ENCODE results near the gene RIPOR3.

Gene RIPOR3

DNA sequence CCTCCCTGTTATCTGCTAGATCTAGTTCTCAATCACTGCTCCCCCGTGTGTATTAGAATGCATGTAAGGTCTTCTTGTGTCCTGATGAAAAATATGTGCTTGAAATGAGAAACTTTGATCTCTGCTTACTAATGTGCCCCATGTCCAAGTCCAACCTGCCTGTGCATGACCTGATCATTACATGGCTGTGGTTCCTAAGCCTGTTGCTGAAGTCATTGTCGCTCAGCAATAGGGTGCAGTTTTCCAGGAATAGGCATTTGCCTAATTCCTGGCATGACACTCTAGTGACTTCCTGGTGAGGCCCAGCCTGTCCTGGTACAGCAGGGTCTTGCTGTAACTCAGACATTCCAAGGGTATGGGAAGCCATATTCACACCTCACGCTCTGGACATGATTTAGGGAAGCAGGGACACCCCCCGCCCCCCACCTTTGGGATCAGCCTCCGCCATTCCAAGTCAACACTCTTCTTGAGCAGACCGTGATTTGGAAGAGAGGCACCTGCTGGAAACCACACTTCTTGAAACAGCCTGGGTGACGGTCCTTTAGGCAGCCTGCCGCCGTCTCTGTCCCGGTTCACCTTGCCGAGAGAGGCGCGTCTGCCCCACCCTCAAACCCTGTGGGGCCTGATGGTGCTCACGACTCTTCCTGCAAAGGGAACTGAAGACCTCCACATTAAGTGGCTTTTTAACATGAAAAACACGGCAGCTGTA, 107.7 kb downstream of the RIPOR3 start:
- Mint-ChIP-seq H3K9me3 (no peaks in the 10 kb centered on the region), H3K4me1 (peaks cover 14% of the 10 kb centered on the region), H3K36me3 (peaks cover 100% of the 10 kb centered on the region), H3K27ac (peak overlapping the region; percentile 55), H3K4me3 (no peak overlapping the region)
- no peak for ATAC-seq
- DNase-seq (ENCODE audit: low spot score in 2 of 2), result no peak

DNA sequence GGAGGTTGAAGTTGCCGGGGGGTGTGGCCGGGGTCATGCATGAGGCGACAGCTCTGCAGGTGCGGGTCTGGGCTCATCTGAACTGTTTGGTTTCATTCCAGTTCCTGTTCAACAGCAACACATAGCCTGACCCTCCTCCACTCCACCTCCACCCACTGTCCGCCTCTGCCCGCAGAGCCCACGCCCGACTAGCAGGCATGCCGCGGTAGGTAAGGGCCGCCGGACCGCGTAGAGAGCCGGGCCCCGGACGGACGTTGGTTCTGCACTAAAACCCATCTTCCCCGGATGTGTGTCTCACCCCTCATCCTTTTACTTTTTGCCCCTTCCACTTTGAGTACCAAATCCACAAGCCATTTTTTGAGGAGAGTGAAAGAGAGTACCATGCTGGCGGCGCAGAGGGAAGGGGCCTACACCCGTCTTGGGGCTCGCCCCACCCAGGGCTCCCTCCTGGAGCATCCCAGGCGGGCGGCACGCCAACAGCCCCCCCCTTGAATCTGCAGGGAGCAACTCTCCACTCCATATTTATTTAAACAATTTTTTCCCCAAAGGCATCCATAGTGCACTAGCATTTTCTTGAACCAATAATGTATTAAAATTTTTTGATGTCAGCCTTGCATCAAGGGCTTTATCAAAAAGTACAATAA, 108.6 kb downstream of the RIPOR3 start:
- DNase-seq (ENCODE audit: low spot score in 2 of 2) (no peak), ATAC-seq (no peak)
- Mint-ChIP-seq H3K9me3 (no peaks in the 10 kb centered on the region), H3K27ac (peak overlapping the region; percentile 55), H3K36me3 (peaks cover 100% of the 10 kb centered on the region), H3K4me3 (no peak overlapping the region), H3K4me1 (peaks cover 8% of the 10 kb centered on the region)

DNA sequence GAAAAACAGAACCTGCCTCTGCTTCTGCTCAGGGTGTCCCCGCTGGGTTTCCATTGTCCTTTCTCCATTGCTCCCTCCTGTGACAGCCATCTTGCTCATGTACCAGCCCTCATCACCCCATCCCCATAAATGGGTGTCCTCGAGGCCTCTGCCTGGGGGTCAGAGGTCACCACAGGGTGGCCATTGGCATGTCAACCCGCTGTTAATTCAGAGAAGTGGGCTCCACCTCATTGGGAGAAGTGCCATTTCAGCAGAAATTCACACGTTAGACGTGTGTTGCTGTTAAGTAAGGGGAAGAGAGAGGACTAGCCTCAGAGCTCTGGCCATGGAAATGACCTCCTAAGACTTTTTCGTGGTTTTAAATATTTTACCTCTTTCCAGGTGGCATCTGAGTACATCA, 109.2 kb downstream of the RIPOR3 start:
- DNase-seq (ENCODE audit: low spot score in 2 of 2), result no peak
- no peak overlapping the region for H3K27ac Mint-ChIP-seq
- H3K4me1 Mint-ChIP-seq, result peaks cover 8% of the 10 kb centered on the region
- ATAC-seq, result no peak
- H3K9me3 Mint-ChIP-seq, result no peaks in the 10 kb centered on the region
- no peak overlapping the region for H3K4me3 Mint-ChIP-seq
- H3K36me3 Mint-ChIP-seq, result peaks cover 100% of the 10 kb centered on the region

DNA sequence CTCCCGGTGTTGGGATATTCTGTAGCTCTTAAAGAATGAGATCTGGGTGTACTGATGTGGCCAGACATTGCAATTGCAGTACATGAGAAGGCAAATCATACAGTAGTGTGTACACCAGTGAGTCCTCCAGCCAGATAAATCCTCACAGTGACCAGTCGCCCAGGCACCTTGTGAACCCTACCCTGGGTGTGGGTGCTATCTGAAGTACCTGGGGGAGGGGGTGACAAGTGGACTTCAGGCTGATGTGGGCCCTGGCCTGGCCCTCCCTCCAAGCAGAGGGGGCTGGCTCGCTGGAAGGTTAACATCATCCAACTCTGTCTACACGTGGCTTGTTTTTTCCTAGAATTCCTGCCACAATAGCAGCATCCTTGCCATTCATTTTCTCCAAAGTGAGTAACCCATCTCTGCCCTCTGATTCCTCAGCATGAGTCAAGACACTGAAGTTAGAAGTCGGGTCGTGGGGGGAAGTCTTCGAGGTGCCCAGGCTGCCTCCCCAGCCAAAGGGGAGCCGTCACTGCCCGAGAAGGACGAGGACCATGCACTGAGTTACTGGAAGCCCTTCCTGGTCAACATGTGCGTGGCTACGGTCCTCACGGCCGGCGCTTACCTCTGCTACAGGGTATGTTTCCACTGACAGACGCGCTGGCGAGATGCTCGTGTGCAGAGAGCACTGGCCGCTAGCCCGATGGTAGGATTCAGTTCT, 110.3 kb downstream of the RIPOR3 start:
- Mint-ChIP-seq H3K9me3 (no peaks in the 10 kb centered on the region), H3K4me3 (no peak overlapping the region), H3K36me3 (peaks cover 100% of the 10 kb centered on the region), H3K4me1 (peaks cover 10% of the 10 kb centered on the region), H3K27ac (peak overlapping the region; percentile 40)
- no peak for DNase-seq (ENCODE audit: low spot score in 2 of 2)
- no peak for ATAC-seq

DNA sequence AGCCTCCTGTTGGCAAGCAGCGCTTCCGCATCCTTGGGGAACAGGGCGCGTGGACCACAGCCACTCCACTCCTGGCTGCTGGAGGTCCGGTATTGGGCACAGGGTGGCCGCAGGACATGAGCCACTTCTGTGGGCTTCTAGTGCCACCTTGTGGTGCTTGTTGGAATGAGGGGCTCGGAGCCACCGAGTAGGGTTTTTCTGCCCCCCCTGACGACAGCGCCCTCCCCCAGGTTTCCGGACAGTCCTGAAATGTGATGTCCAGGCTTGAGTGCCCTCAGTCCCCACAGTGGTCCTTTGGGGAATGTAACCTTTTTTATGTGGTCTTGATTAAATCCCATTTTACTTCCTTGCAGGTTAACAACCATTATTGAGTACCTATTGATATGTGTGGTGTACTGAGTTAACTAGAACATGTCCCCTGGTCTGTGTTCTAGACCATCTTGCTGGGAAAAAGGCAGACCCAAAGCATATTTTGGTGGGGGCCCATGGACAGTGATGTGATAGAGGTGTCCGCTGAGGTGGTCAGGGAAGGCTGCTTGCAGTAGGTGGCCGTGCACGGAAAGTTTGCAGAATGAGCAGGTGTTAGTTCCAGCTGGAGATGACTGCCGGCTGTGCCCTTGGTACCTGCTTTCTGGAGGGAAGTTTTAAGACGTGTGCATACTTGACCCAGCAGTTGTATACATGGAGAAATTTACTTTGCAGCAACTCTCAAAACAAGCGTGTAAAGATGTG, 111.2 kb downstream of the RIPOR3 start:
- peak in 1 of 2 donors; percentile 79 for DNase-seq (ENCODE audit: low spot score in 2 of 2)
- H3K9me3 Mint-ChIP-seq, result no peaks in the 10 kb centered on the region
- H3K27ac Mint-ChIP-seq, result peak overlapping the region; percentile 40
- H3K4me3 Mint-ChIP-seq, result no peak overlapping the region
- H3K4me1 Mint-ChIP-seq, result peaks cover 18% of the 10 kb centered on the region
- peak; percentile 41 for ATAC-seq
- H3K36me3 Mint-ChIP-seq, result peaks cover 100% of the 10 kb centered on the region

DNA sequence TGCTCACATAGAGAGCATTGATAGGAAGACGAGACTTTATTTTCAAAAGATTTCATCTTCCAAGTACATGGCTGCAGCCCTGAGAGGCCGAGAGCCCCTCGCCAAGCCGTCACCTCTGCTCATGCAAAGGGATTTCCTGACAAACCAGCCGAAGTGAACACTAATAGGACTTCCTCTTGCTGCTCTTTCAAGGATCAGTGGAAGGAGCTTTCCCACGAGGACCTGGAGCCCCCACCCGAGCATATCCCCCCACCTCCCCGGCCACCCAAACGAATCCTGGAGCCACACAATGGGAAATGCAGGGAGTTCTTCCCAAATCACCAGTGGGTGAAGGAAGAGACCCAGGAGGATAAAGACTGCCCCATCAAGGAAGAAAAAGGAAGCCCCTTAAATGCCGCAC, 111.8 kb downstream of the RIPOR3 start:
- H3K4me3 Mint-ChIP-seq, result no peak overlapping the region
- ATAC-seq (no peak), DNase-seq (ENCODE audit: low spot score in 2 of 2) (no peak)
- no peaks in the 10 kb centered on the region for H3K9me3 Mint-ChIP-seq
- H3K4me1 Mint-ChIP-seq, result peaks cover 23% of the 10 kb centered on the region
- peaks cover 100% of the 10 kb centered on the region for H3K36me3 Mint-ChIP-seq
- H3K27ac Mint-ChIP-seq, result peak overlapping the region; percentile 2

DNA sequence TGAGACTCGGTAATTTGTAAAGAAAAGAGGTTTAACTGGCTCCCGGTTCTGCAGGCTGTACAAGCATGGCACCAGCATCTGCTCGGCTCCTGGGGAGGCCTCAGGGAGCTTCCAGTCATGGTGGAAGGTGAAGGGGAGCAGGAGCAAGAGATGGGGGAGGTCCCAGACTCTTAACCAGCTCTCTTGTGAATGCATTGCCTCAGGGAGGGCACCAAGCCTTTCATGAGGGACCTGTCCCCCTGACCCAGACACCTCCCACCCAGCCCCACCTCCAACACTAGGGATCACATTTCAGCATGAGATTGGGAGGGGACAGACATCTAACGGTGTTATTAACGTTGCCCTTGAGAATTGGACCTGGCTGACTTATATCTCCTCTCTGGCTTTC, 112.6 kb downstream of the RIPOR3 start:
- peak overlapping the region; percentile 2 for H3K27ac Mint-ChIP-seq
- ATAC-seq, result no peak
- H3K9me3 Mint-ChIP-seq, result no peaks in the 10 kb centered on the region
- no peak overlapping the region for H3K4me3 Mint-ChIP-seq
- peaks cover 23% of the 10 kb centered on the region for H3K4me1 Mint-ChIP-seq
- H3K36me3 Mint-ChIP-seq, result peaks cover 100% of the 10 kb centered on the region
- DNase-seq (ENCODE audit: low spot score in 2 of 2), result no peak

DNA sequence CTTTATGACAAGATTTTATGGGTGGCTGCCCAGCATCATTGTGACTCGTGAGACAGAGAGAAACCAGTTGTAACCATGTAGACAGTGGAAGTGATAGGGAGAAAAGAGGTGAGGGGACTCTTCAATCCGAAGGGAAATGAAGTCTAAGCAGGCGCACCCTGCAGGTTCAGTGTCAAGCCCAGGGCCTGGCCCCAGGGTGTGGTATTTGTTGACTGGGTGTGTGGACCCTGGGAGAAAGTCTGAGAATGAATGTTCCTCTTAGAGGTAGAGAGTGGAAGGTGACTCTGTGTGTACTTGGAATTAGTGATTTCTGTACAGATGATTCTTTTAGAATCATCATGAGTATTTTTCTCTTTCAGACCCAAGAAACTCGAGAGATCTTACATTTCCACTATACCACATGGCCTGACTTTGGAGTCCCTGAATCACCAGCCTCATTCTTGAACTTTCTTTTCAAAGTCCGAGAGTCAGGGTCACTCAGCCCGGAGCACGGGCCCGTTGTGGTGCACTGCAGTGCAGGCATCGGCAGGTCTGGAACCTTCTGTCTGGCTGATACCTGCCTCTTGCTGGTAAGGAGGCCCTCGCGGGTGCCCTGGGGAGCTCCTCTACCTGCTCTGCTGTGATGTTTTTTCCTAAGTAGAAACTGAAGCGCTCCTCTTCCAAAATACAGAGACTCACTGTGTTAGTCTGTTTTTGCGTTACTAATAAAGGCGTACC, 113.1 kb downstream of the RIPOR3 start:
- no peaks in the 10 kb centered on the region for H3K9me3 Mint-ChIP-seq
- ATAC-seq, result peak; percentile 61
- peaks cover 100% of the 10 kb centered on the region for H3K36me3 Mint-ChIP-seq
- peaks cover 21% of the 10 kb centered on the region for H3K4me1 Mint-ChIP-seq
- peak overlapping the region; percentile 2 for H3K27ac Mint-ChIP-seq
- DNase-seq (ENCODE audit: low spot score in 2 of 2), result no peak
- no peak overlapping the region for H3K4me3 Mint-ChIP-seq

DNA sequence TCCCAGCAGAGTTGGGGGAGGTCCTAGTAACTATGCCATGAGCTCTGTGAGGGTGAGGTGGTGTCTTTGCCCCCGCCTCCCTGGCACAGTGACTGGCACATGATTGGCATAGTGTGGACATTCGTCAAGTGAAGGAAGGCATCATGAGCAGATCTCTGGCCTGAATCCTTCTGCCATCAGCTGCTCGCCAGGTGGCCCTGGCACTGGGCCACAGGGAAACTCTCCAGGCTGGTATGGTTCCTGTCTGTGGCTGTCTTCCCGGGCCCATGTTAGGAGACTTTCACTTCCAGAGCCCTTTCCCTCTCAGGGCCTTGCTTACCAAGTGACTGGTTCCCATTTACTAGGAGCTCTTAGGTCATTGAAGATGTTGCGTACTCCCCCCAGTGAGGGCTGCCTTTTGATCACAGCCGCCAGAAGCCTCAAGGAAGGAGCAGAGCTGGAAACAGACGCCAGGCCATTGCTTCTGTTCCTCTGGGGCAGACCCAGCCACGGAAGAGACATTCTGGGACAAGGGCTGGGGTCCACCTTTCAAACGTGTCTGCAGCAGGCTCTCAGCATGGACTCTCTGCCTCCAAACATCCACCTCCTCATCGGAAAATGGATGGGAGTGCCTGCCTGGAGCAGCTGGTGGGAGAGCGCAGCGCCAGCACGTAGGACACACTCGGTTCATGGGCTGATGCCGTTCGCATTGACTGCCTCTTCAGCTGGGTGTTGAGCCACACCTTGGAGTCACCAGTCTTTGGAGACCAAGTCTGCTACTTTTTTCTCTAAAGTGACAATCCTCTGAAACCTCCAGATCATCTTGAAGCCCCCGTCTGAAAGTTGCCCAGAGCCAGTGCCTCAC, 113.9 kb downstream of the RIPOR3 start:
- ATAC-seq, result no peak
- no peaks in the 10 kb centered on the region for H3K9me3 Mint-ChIP-seq

DNA sequence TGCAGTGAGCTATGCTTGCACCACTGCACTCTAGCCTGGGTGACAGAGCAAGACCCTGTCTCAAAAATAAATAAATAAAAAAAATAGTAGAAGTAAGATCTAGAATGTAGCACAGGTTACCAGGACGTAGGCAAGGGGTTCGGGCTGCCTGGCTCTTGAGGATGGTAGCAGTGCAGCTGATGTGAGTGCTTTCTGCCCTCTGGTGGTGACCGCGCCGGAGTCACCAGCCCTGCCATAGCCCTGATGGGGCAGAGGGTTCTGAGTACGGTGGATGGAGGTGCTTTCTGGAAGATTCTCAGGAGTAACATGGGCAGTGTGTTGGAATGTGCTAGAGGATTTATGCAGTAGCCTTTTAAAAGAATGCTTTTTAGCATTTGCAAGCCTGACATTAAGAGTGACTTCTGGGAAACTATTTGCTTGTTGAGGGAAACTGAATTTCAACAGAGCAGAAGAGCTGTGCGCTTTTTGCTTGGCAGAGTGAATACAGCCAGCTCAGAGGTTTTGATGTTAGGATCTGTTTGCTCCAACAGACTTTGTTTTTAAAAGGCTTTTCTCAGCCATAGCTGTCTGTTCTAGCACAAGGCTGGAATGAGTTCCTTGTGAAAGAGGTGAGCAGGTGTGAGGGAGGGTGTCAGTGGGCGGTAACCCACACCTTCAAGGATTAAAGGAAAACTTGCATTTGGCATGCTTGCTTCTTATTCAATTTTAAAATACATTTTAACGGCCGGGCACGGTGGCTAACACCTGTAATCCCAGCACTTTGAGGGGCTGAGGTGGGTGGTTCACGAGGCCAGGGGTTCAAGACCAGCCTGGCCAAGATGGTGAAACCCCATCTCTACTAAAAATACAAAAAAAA, 115.2 kb downstream of the RIPOR3 start:
- DNase-seq (ENCODE audit: low spot score in 2 of 2) (peak in 1 of 2 donors; percentile 71), ATAC-seq (peak; percentile 90)
- Mint-ChIP-seq H3K9me3 (no peaks in the 10 kb centered on the region), H3K4me1 (peaks cover 35% of the 10 kb centered on the region), H3K27ac (peak overlapping the region; percentile 69), H3K4me3 (no peak overlapping the region), H3K36me3 (peaks cover 100% of the 10 kb centered on the region)

More for the DNA sequence above, 113.9 kb downstream of the RIPOR3 start:
- peak overlapping the region; percentile 2 for H3K27ac Mint-ChIP-seq
- H3K36me3 Mint-ChIP-seq, result peaks cover 100% of the 10 kb centered on the region
- H3K4me3 Mint-ChIP-seq, result no peak overlapping the region
- H3K4me1 Mint-ChIP-seq, result peaks cover 27% of the 10 kb centered on the region
- DNase-seq (ENCODE audit: low spot score in 2 of 2), result no peak

DNA sequence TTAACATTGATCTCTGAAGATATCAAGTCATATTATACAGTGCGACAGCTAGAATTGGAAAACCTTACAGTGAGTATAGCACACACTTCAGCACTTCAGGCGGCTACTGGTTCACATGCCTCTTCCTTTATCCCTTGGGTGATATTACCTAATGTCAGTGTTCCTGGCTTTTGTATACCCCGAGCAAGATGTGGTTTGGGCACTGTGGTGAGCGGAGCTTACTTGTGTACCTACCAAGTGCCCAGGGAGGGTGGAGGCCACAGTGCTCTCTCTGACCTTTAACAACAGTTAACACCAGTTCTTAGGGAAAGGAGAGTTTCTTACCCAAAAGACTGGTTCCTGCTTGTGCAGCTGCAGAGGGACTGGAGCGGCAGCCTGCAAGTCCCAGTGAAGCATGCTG, 116.8 kb downstream of the RIPOR3 start:
- Mint-ChIP-seq H3K4me1 (peaks cover 48% of the 10 kb centered on the region), H3K9me3 (no peaks in the 10 kb centered on the region), H3K27ac (peak overlapping the region; percentile 69), H3K36me3 (peaks cover 100% of the 10 kb centered on the region), H3K4me3 (no peak overlapping the region)
- ATAC-seq, result no peak
- no peak for DNase-seq (ENCODE audit: low spot score in 2 of 2)

DNA sequence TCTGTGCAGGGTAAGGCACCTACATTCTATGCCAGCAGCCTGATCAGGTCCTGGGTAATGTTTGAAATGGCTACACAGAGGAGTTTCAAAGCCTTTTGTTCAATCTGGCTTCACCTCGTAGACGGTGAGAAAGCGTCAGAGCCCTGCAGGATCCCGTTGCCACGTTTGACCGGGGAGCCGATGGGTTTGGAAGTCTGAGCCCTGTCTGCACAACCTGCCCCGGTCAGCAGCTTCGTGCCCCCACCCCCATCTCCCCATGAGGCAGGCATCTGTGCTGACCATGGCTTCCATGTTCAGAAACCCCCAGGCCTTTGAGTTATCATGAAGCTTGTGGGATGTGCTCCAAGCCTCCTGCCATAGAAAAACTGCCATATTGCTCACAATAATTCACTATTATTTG, 117.2 kb downstream of the RIPOR3 start:
- peaks cover 100% of the 10 kb centered on the region for H3K36me3 Mint-ChIP-seq
- no peak overlapping the region for H3K27ac Mint-ChIP-seq
- peaks cover 53% of the 10 kb centered on the region for H3K4me1 Mint-ChIP-seq
- no peak for DNase-seq (ENCODE audit: low spot score in 2 of 2)
- no peak for ATAC-seq
- H3K9me3 Mint-ChIP-seq, result no peaks in the 10 kb centered on the region
- no peak overlapping the region for H3K4me3 Mint-ChIP-seq

DNA sequence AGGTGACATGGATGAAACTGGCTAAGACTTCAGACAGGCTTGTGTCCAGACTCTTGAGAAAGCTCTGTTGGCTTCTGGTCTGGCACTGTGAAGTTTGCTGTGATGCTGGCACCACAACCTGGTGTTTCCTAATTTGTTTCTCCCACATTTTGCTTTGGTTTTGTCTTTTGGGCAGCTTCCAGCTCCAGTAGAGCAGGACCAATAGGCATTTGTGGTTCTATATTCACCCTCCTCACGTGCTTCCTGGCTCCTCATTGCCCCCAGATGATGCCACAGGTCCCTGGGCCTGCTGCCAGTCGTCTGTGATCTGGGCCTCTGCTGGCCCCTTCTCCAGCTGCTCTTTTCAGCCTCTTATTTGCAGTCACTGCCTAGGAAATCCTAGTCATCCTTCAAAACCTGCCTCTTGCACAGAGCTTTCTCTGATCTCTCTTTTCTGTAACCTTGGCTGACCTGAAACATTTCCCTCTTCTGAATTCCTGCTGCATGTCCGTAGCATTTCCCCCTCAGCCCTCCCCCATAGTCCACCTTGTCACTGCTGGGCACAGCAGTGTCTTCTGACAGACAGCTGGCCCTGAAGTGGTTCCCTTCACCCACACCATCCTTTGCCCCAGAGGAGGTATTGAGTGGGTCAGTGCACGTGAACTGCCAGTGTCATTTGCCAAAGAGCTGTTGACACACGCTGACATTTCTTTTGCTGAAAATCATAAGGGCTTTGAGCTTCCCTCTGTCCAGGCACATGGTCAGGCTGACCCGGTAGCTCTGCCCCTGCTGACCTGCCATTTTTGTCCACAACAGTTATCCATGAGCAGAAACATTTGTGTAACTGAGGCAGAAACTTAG, 118.2 kb downstream of the RIPOR3 start:
- DNase-seq (ENCODE audit: low spot score in 2 of 2), result no peak
- peaks cover 100% of the 10 kb centered on the region for H3K36me3 Mint-ChIP-seq
- H3K27ac Mint-ChIP-seq, result peak overlapping the region; percentile 74
- H3K9me3 Mint-ChIP-seq, result no peaks in the 10 kb centered on the region
- ATAC-seq, result no peak
- peaks cover 62% of the 10 kb centered on the region for H3K4me1 Mint-ChIP-seq
- H3K4me3 Mint-ChIP-seq, result no peak overlapping the region
